H1 (cell line): ENCODE results near the gene KCNMB1. TPM values are rescaled to one million over a fixed set of nuclear protein-coding genes. Genes with fewer than 3 reads are reported as not detected.

Experiments
- ASH2L ChIP-seq: fragments of 200-600, 300-600 bp; sonication (generic); IDR thresholded peaks from one replicate; pipeline ENCODE4 v1.7.1; 2017; ENCODE audit warnings: low read length
- CHD2 ChIP-seq: IDR thresholded peaks from 2 replicates; pipeline ENCODE4 v1.6.1; 2012; ENCODE audit warnings: low read length, improper control_type of control experiment
- EP300 ChIP-seq, 2 experiments: IDR thresholded peaks; 1 replicate in 1 of 2; 2 replicates in 1 of 2; pipeline ENCODE4 v1.6.1; 2011 to 2012; ENCODE audit warnings: low read depth in 2 of 2, low read length in 2 of 2, mild to moderate bottlenecking in 2 of 2, borderline replicate concordance in 1 of 2, inconsistent platforms in 1 of 2, moderate library complexity in 1 of 2
- GABPA ChIP-seq: IDR thresholded peaks from 2 replicates; pipeline ENCODE4 v1.6.1; 2011; ENCODE audit warnings: mild to moderate bottlenecking, low read length, moderate library complexity, borderline replicate concordance; ENCODE audit not compliant: insufficient read depth
- JUN ChIP-seq: IDR thresholded peaks from 2 replicates; pipeline ENCODE4 v1.6.1; 2011; ENCODE audit warnings: low read depth, mild to moderate bottlenecking, improper control_type of control experiment, low read length
- JUND ChIP-seq: IDR thresholded peaks from 2 replicates; pipeline ENCODE4 v1.6.1; 2011; ENCODE audit warnings: mild to moderate bottlenecking, improper control_type of control experiment, low read length
- RNF2 ChIP-seq: fragments of 200-900, 300-1000 bp; sonication (generic); IDR thresholded peaks from 2 replicates; pipeline ENCODE4 v1.7.1; 2016; ENCODE audit warnings: borderline replicate concordance, low read depth, mild to moderate bottlenecking, antibody characterized with exemption, low read length; ENCODE audit not compliant: poor library complexity, severe bottlenecking; ENCODE audit errors: missing control alignments
- SIX5 ChIP-seq: IDR thresholded peaks from 2 replicates; pipeline ENCODE4 v1.6.1; 2011; ENCODE audit warnings: mild to moderate bottlenecking, low read depth, low read length
- SP1 ChIP-seq: IDR thresholded peaks from 2 replicates; pipeline ENCODE4 v1.6.1; 2011; ENCODE audit warnings: low read depth, low read length
- polyA plus RNA-seq, 7 experiments: library from polyadenylated mRNA; depleted of rRNA in 3 of 7; stranded (reverse) in 5 of 7; unstranded in 2 of 7; fragments of >200 nt in 5 of 7; fragments of 200-250 nt in 2 of 7; gene quantifications; 1 replicate in 5 of 7; 2 replicates in 1 of 7; 4 replicates in 1 of 7; pipeline versions ENCODE4 v1.2.1 to v1.2.3, GENCODE V29; 2011 to 2013; ENCODE audit warnings: missing spikeins in 2 of 7, mixed read lengths in 2 of 7
- total RNA-seq: library from RNA; stranded (reverse); fragmentation: NEBNext Ultra II Directional; extraction: Animal tissue kit (Norgen Biotek cat#: 25700); gene quantifications from 2 replicates; pipeline ENCODE4 v1.2.1, GENCODE V29; 2021

KCNMB1 gene
- total and polyA plus RNA-seq, 2 of the 8 experiments (the other 6 are each of a cell fraction or from before 2014, with no cell fraction given) = 0.08 to 0.19 TPM

GRCh38 chr5:170362656-170363055 is 26.5 kb downstream of the KCNMB1 start (continued):
- TF ChIP-seq RNF2 = no peak
- no peak for TF ChIP-seq CHD2
- no peak for TF ChIP-seq EP300 (IDR thresholded peaks at IDR 0.05; ENCODE audit: borderline replicate concordance in 1 of 2, low read depth in 2 of 2, low read length in 2 of 2)
- no peak for TF ChIP-seq JUND
- no peak for TF ChIP-seq ASH2L
- TF ChIP-seq GABPA = no peak
- no peak for TF ChIP-seq JUN
- no peak for TF ChIP-seq SP1
- TF ChIP-seq SIX5 = no peak
